ENCODE measurements around the gene LAMP1.
"Not testable (repeated sequence)": the region's sequence is repeated elsewhere in the genome, so short reads cannot be mapped to it uniquely, and the experiment has no call there.

LAMP1 gene

GRCh38 chr13:113360446-113360845 is 63.4 kb downstream of the LAMP1 start:
- DNase-seq: no peak

- no peak for DNase-seq
Measured at GRCh38 chr13:113361406-113361805, 64.4 kb downstream of the LAMP1 start.

GRCh38 chr13:113364311-113364889 is 67.4 kb downstream of the LAMP1 start:
- no peak for DNase-seq

GRCh38 chr13:113364901-113365582 is 68.0 kb downstream of the LAMP1 start:
- DNase-seq: no peak

DNA sequence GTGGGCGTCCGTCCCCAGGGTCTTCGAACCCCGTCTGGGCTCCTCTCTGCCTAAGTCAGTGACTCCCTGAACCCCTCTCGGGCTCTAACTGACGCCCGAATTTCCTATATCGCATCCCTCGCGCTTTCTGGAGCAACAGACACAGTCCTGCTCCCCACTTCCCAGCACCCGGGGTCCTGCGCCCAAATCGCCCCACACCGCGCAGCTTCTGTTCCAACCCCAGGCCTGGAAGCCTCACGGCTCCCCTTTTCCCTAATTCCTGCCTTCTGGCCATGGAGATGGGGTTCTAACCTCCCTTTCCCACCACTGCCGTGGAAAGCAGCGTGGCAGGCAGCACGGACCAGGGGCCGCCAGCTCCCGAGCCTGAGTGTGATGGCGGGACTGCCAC is 68.5 kb downstream of the LAMP1 start:
- no peak for DNase-seq

DNA sequence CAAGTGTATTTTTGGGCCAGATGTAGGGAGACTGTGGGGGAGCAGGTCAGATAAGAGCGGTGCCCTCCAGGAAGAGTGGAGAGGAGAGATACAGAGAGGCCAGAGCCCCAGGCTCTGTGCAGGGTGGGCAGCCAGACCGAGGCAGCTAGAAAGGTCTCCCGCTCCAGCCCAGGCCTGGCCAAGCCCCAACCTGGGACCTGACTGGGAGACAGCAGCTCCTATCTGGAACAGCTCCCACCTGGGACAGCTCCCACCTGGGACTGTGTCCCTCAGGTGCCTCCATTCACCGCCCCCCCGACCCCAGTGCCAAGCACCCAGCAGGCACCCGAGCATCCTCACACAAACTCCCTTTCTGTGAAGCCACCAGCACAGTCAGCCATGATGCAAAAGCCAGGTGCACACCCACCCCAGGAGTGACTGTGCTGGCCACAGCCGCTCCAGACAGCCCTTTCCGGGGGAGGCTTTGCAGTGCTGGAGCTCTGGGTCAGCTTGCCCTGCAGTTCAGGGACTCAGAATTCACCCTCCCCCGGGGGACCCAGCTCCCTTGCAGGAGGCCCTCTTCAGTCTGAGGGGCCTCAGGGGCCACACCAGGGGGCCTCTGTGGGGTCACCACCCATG is 69.0 kb downstream of the LAMP1 start:
- DNase-seq: no peak

GRCh38 chr13:113367020-113367560 is 70.1 kb downstream of the LAMP1 start:
- DNase-seq: no peak

GRCh38 chr13:113367771-113368170 is 70.7 kb downstream of the LAMP1 start:
- no peak for DNase-seq

DNA sequence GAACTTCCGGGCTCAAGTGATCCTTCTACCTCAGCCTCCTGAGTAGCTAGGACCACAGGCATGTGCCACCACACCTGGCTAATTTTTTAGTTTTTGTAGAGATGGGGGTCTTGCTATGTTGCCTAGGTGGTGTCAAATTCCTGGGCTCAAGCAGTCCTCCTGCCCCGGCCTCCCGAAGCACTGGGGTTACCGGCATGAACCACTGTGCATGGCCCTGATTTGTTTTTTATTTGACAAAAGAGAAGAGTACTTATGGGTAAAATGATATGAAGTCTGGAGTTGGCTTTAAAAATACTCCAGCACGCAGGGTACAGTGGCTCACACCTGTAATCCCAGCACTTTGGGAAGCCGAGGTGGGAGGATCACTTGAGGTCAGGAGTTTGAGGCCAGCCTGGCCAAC is 71.3 kb downstream of the LAMP1 start:
- not testable (repeated sequence) for DNase-seq

DNA sequence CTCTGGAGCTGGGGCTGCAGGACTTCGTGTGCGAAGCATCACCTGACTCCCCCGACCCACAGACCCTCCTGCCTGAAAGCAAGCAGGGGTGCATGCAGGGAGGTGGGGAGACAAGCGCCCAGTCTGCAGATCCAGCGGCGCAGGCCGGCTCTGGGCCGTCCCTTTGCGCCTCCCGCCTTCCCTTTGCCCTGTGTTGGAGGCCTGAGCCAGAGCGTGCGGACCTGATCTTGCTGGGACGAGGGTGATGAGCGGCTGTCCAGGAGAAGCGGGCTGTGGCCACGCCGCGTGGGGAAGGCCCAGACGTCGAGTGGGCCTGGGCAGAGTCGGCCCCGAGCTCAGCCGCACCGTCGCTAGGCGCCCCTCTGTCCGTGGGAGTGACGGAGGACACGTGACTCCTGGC is 72.2 kb downstream of the LAMP1 start:
- DNase-seq: no peak

GRCh38 chr13:113369881-113370280 is 72.8 kb downstream of the LAMP1 start:
- no peak for DNase-seq

GRCh38 chr13:113371061-113371460 is 74.0 kb downstream of the LAMP1 start:
- DNase-seq: no peak

GRCh38 chr13:113371701-113372100 is 74.7 kb downstream of the LAMP1 start:
- not testable (repeated sequence) for DNase-seq

Data from activated CD4-positive, alpha-beta T cell treated with anti-CD3 and anti-CD28 coated beads, Interleukin-2, amount 50 U/mL, for 1 hour (primary cell).